CD4-positive, alpha-beta T cell treated with Interleukin-17A for 4 hours (primary cell): ENCODE measurements around the gene HMCN1.
"Not testable (repeated sequence)": the region's sequence is repeated elsewhere in the genome, so short reads cannot be mapped to it uniquely, and the experiment has no call there.

Experiments
- DNase-seq: peaks from one replicate; pipeline ENCODE4 v3.0.0-alpha.2; 2020; ENCODE audit warnings: mixed read lengths

HMCN1 gene

GRCh38 chr1:186167096-186167668 lies 433.0 kb downstream of the HMCN1 start:
- no peak for DNase-seq

- DNase-seq = no peak
These were observed 441.4 kb downstream of the HMCN1 start for GRCh38 chr1:186175588-186175987.

- no peak for DNase-seq
These were observed 444.3 kb downstream of the HMCN1 start for GRCh38 chr1:186178426-186179043.

DNA sequence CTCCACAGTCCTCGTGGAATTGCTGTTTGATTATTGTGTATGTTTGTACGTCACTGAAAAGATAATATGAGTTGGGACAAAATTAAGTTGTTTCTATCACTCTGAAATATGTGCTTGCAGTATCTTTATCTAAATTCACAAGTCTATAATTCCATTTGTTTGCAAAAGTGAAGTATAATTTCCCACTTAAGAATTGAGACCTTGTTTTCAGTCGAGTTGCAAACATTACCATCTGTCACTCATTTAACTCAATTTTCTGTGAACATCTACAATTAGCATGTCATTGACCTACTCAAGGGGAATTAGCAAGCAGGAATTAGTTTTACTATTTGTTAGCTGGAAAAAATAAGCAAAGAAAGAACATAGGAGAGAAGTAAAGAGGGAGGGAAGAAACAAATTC lies 445.0 kb downstream of the HMCN1 start:
- DNase-seq = no peak

DNA sequence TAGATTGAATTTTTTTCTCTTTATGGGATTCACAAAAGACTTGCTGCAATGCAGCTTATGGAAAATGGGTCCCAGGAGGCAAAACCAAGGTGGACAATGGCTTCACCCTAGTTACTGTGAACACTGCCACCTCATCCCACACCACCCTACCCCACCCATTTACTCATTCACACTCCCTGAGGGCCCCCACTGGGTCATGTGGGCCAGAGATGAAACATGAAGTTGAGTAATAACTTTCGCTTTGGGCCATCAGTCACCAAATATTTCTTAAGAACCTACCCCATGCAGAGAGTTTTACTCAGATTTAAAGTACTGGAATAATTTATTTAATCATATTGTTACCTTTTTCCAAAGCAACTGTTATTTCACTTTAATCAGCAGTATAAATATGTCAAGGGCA lies 449.0 kb downstream of the HMCN1 start:
- no peak for DNase-seq

DNA sequence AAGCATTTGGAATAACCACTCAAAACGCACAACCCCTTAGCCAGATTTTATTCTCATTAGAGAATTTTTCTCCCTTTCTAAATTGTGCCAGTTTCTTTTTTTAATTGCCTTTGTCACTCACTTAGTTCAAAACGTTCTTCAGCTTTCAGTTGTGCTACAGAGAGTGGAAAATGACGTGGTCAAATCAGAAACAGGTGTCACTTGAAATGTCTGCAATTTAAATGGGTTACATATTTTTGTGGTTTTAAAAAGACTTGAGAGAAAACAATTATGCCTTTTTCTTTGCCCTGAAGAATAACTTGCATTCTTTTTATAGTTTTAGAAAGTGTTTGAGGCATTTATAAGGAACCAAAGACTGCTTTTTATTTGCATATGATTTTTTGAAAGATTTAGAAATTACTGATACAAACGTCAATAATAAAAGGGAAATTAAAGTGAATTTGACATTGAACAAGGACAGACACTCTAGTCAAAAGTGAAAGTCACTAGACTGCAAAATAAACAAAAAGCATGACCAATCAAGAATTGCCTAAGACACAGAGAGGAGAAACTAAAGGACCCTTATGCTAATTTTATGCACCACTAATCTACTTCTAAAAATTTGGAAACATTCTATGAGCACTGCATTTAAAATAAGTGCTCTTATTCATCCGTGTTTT lies 449.9 kb downstream of the HMCN1 start:
- no peak for DNase-seq

DNA sequence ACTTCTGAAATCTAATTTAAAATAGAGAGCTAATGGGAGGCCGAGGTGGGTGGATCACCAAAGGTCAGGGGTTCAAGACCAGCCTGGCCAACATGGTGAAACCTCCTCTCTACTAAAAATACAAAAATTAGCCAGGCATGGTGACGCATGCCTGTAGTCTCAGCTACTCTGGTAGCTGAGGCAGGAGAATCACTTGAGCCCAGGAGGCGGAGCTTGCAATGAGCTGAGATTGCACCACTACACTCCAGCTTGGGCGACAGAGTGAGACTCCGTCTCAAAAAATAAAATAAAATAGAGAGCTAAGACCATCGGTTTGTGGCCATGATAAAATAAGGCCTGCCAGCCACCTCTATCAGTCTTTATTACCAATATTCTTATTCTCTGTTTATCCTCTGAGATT lies 452.1 kb downstream of the HMCN1 start:
- DNase-seq = not testable (repeated sequence)

DNA sequence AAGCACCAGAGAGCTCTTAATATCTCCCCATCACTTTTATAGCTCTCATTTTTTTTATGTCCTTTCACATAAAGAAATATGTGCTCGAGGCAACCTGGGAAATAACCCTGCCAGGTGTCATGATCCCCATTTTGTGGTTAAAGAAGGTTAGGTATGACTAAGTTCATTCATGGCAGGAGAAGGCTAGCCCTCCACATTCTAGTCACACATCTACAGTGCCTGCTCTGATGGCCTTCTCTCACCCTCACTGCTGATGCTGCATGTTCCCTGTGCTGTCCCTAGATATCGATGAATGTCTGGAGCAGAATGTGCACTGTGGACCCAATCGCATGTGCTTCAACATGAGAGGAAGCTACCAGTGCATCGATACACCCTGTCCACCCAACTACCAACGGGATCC lies 453.4 kb downstream of the HMCN1 start:
- DNase-seq = no peak

- DNase-seq = no peak
These were observed 453.9 kb downstream of the HMCN1 start for GRCh38 chr1:186188004-186188539.

DNA sequence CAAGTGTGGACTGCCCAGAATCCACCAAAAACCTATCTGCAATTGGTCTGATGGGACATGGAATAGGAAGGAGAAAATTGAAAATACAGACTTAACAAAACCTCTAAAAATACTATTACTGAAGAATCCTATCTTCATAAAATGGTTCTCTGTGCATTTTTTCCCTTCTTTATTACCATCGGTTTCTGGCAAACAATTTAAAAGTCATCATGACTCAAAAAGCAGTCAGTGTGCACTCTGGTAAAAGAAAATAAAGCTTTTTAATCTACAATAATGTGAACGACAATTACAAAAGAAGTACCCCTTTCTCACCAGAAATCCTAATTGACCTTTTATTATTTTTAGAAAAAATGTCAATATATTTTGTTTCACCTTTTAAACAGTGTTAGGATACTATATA lies 454.5 kb downstream of the HMCN1 start:
- no peak for DNase-seq

DNA sequence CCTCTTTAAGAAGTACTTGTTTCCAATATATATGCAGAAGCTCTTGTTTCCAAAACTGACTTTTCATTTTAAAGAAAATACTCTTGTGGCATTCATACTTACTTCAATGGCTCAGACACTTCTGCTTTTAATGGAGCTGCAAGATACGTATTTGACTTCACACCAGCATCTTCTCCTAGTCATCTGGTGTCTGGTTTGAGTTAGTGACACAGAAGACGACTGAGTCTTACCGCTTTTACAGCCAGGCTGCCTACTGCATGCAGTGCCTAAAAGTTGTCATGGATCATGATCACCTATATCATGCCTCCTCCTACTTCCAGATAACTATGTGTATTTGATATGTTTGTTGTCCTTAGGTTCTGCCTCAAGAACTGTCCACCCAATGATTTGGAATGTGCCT lies 455.0 kb downstream of the HMCN1 start:
- DNase-seq = no peak

- DNase-seq = no peak
These were observed 457.3 kb downstream of the HMCN1 start for GRCh38 chr1:186191511-186191910.

- DNase-seq = no peak
These were observed 459.0 kb downstream of the HMCN1 start for GRCh38 chr1:186193224-186193623.

GRCh38 chr1:186194107-186194756 lies 460.0 kb downstream of the HMCN1 start:
- no peak for DNase-seq

- no peak for DNase-seq
These were observed 461.3 kb downstream of the HMCN1 start for GRCh38 chr1:186195377-186195931.

DNA sequence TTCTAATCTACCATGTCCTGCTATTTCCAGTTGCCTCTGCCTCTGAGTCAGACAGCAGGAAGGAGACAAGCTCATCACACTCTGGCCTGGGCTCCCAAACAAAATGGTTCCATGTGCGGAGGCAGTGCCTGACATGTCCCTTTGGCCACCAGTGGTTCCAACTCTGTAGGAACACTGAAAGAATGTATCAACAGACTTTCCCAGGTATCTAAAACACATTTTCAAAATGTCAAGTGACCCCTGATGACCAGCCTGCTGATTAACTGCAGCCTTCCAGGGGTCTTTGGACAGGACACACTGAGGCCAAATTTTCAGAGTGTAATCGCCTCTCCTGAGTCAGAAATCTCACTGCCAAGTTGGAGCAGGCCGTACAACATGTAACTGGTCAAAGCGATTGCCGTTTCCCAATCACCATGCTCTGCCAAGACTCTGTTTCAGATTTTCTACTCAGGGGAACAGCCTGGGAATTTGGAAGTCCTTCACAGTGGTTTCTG lies 468.1 kb downstream of the HMCN1 start:
- DNase-seq = no peak

GRCh38 chr1:186202776-186203175 lies 468.6 kb downstream of the HMCN1 start:
- DNase-seq = no peak

DNA sequence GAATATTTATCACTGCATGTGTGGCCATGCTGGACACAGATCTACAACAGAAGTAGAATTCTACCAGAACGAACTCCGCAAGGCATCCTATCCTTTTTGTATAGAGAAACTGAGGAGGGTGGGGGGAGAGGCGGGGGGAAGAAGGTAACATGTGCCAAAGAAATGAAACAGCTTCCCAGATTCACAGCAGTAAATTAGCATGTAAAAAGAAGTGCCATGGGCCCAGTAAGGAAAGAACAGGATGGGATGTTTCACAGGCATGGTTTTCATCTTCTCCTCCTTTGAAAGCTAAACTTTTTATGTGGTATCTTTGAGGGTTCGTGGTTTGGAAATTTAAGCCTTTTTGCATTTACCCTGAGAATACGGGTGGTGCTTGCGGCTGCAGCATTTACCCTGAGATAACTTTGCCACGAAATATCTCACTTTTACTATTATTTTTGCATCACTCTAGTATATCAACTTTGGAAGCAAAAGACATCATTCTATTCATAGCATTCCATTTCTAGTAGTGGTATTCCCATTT lies 471.9 kb downstream of the HMCN1 start:
- DNase-seq = no peak

DNA sequence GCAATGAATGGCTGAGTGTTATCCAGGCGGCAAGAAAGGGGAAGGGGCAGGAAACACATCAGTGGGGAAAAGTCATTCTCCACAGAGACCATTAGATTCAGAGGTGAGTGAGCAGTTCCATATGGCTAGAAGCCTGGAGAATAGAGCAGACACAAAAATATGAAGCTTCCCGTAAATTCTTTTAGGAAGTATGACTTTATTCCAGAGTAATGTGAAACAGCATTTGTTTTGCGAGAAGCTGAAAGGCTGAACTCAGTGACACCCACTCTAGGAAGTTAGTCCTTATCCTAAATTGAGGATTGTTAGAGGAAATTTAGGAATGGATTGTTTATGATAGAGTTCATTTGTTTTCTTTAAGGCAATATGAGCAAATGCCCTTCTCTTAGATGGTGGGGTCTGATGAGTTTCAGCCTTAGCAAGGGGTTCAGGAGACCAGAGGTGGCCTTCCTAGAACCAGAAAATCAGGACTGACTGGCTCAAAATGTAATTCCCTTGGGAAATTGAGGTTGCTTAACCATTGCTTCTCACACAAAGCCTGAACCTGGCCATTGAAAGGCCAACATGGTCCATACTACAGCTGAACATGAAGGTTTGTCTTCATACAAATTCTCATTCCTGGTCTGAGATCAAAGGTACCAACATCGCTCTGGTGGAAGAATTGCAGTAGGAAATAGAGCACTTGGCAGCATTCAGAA lies 473.3 kb downstream of the HMCN1 start:
- no peak for DNase-seq

DNA sequence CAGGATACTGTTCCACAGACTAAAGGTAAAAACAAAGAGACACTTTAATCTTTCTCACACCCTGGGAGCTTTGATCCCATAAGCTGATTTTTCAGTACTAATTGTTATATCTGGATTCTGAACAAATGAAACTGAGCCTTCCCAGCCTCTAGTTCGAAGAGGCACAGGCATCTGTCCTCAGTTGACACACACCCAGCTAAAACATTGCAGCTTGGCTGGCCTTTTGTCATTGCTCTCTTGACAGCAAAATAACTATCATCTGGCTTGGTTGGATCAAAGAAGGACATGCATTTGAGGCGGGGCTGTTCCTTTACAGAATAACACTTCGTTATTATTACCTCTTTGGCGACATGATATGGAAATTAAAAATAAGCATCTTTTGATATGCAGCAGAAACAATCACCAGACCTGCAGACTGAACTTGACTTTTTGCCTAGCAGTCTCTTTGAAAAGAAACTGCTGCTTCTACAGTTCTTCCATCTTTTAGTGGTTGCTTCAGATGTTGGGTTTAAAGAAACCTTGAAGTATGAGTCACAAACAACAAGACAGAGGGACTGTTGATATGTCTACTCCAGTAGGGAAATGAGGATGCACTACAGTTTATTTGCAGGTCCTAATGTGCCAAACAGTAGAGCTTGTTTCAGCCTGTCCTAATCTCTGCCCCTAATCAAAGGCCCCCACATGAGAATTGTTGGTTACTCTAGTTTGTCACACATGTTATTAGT lies 474.4 kb downstream of the HMCN1 start:
- no peak for DNase-seq

DNA sequence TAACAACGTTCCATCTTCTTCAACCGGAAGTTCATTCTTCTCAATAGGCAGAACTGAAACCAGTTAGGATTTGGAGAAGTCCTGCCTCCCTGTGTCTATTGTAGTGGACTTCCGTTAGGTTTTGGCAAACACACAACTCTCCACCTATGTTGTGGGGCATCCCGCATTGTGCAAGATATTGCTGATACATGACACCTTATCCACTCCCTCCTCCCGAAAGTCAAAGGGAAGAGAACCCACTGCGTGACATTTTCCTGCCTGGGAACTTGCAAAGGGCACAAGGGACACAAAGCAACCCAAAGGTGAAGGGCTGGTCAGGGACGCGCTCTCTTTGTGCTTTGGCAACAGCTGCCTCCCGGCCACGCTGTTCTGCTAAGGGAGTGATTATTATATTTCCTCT lies 476.1 kb downstream of the HMCN1 start:
- DNase-seq = no peak

- DNase-seq = not testable (repeated sequence)
These were observed 477.4 kb downstream of the HMCN1 start for GRCh38 chr1:186211583-186211982.
